ENCODE results near the gene COL8A1.

DNA sequence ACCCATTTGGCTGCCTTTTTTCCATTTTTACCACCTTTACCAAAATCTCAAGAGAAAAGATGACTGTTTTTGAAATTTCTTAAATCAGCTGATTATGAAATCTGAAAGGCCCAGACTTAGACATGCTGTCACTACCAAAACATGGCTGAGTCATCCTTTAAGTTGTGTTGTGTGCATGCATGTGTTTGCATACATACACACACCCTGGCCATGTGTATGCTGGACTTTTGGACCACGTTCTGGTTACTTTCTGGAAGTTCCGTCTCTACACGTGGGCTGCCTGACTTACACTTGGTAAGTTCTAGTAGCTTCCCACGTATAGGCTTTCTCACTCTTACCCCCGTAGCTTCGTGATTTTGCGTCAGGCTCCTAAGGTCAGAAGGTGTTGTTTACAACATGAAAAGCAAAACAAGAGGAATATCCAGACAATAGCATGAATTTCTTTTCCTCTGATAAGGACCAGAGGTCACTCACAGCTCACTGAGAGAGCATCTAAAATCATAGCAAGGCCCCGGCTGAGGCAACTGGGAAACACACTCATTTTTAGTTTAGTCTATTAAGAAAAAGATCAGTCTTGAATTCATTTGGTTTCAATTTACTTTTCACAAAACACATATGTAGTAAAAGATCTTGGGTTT, 62.4 kb downstream of the COL8A1 start:
- TF ChIP-seq JUN (CRISPR knock-in tag; IDR thresholded peaks at IDR 0.05) (no peak), NFATC4 (CRISPR knock-in tag; IDR thresholded peaks at IDR 0.05) (no peak), NFYB (CRISPR knock-in tag; conservative IDR thresholded peaks at IDR 0.05; ENCODE audit: low read depth) (no peak), CBFB (CRISPR knock-in tag; IDR thresholded peaks at IDR 0.05; ENCODE audit: low read depth) (no peak), ZBTB21 (CRISPR knock-in tag; IDR thresholded peaks at IDR 0.05; ENCODE audit: borderline replicate concordance) (no peak)
- TF ChIP-seq, protein P1, sequence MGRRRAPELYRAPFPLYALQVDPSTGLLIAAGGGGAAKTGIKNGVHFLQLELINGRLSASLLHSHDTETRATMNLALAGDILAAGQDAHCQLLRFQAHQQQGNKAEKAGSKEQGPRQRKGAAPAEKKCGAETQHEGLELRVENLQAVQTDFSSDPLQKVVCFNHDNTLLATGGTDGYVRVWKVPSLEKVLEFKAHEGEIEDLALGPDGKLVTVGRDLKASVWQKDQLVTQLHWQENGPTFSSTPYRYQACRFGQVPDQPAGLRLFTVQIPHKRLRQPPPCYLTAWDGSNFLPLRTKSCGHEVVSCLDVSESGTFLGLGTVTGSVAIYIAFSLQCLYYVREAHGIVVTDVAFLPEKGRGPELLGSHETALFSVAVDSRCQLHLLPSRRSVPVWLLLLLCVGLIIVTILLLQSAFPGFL (CRISPR knock-in tag; IDR thresholded peaks at IDR 0.05; ENCODE audit: borderline replicate concordance), result no peak
- TF ChIP-seq, protein P2, sequence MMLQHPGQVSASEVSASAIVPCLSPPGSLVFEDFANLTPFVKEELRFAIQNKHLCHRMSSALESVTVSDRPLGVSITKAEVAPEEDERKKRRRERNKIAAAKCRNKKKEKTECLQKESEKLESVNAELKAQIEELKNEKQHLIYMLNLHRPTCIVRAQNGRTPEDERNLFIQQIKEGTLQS (CRISPR knock-in tag; conservative IDR thresholded peaks at IDR 0.05), result no peak
- TF ChIP-seq, protein P3, sequence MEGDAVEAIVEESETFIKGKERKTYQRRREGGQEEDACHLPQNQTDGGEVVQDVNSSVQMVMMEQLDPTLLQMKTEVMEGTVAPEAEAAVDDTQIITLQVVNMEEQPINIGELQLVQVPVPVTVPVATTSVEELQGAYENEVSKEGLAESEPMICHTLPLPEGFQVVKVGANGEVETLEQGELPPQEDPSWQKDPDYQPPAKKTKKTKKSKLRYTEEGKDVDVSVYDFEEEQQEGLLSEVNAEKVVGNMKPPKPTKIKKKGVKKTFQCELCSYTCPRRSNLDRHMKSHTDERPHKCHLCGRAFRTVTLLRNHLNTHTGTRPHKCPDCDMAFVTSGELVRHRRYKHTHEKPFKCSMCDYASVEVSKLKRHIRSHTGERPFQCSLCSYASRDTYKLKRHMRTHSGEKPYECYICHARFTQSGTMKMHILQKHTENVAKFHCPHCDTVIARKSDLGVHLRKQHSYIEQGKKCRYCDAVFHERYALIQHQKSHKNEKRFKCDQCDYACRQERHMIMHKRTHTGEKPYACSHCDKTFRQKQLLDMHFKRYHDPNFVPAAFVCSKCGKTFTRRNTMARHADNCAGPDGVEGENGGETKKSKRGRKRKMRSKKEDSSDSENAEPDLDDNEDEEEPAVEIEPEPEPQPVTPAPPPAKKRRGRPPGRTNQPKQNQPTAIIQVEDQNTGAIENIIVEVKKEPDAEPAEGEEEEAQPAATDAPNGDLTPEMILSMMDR (IDR thresholded peaks at IDR 0.05), result no peak
- TF ChIP-seq, protein P4, sequence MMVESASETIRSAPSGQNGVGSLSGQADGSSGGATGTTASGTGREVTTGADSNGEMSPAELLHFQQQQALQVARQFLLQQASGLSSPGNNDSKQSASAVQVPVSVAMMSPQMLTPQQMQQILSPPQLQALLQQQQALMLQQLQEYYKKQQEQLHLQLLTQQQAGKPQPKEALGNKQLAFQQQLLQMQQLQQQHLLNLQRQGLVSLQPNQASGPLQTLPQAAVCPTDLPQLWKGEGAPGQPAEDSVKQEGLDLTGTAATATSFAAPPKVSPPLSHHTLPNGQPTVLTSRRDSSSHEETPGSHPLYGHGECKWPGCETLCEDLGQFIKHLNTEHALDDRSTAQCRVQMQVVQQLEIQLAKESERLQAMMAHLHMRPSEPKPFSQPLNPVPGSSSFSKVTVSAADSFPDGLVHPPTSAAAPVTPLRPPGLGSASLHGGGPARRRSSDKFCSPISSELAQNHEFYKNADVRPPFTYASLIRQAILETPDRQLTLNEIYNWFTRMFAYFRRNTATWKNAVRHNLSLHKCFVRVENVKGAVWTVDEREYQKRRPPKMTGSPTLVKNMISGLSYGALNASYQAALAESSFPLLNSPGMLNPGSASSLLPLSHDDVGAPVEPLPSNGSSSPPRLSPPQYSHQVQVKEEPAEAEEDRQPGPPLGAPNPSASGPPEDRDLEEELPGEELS (CRISPR knock-in tag; IDR thresholded peaks at IDR 0.05), result no peak
- TF ChIP-seq, protein P5, sequence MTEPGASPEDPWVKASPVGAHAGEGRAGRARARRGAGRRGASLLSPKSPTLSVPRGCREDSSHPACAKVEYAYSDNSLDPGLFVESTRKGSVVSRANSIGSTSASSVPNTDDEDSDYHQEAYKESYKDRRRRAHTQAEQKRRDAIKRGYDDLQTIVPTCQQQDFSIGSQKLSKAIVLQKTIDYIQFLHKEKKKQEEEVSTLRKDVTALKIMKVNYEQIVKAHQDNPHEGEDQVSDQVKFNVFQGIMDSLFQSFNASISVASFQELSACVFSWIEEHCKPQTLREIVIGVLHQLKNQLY (CRISPR knock-in tag; IDR thresholded peaks at IDR 0.05), result no peak

All from WTC11 (cell line).